PC-9 (cell line): Measurements from ENCODE around the gene PHF20.
"Not testable (repeated sequence)": the region's sequence is repeated elsewhere in the genome, so short reads cannot be mapped to it uniquely, and the experiment has no call there.

Experiments
- EZH2 ChIP-seq: fragments of 200-600 bp; sonication (generic); IDR thresholded peaks from 2 replicates; pipeline ENCODE4 v1.8.0; 2017; ENCODE audit warnings: antibody characterized with exemption, low read depth
- TF ChIP-seq, protein P1 (sequence below): fragments of 200-600 bp; sonication (generic); conservative IDR thresholded peaks from 2 replicates; pipeline ENCODE4 v1.6.1; 2017; ENCODE audit warnings: mixed run types, antibody characterized with exemption, mild to moderate bottlenecking, moderate library complexity

DNA sequence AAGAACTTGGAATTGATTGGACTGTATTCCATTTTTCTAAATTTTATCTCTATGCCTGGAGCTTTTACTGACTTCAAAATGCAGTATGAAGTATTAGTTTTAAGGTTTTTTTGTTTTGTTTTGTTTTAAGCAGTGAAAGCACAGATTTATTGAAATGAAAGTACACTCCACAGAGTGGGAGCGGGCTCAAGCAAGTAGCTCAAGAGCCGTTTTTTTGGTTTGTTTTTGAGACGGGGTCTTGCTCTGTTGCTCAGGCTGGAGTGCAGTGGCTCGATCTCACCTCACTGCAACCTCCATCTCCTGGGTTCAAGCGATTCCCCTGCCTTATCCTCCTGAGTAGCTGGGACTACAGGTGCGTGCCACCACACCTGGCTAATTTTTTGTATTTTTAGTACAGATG is 72.1 kb downstream of the PHF20 start:
- TF ChIP-seq EZH2, result not testable (repeated sequence)
- TF ChIP-seq, protein P1, sequence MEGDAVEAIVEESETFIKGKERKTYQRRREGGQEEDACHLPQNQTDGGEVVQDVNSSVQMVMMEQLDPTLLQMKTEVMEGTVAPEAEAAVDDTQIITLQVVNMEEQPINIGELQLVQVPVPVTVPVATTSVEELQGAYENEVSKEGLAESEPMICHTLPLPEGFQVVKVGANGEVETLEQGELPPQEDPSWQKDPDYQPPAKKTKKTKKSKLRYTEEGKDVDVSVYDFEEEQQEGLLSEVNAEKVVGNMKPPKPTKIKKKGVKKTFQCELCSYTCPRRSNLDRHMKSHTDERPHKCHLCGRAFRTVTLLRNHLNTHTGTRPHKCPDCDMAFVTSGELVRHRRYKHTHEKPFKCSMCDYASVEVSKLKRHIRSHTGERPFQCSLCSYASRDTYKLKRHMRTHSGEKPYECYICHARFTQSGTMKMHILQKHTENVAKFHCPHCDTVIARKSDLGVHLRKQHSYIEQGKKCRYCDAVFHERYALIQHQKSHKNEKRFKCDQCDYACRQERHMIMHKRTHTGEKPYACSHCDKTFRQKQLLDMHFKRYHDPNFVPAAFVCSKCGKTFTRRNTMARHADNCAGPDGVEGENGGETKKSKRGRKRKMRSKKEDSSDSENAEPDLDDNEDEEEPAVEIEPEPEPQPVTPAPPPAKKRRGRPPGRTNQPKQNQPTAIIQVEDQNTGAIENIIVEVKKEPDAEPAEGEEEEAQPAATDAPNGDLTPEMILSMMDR, result not testable (repeated sequence)
